GM19035 (cell line): Measurements from ENCODE around the gene MYO6.
"Not testable (repeated sequence)": the region's sequence is repeated elsewhere in the genome, so short reads cannot be mapped to it uniquely, and the experiment has no call there.

Source experiments
- ATAC-seq: cut with Tn5 transposase; IDR thresholded peaks from one replicate; pipeline ENCODE4 v1.9.1; 2021; ENCODE audit not compliant: unreplicated experiment

The MYO6 gene

DNA sequence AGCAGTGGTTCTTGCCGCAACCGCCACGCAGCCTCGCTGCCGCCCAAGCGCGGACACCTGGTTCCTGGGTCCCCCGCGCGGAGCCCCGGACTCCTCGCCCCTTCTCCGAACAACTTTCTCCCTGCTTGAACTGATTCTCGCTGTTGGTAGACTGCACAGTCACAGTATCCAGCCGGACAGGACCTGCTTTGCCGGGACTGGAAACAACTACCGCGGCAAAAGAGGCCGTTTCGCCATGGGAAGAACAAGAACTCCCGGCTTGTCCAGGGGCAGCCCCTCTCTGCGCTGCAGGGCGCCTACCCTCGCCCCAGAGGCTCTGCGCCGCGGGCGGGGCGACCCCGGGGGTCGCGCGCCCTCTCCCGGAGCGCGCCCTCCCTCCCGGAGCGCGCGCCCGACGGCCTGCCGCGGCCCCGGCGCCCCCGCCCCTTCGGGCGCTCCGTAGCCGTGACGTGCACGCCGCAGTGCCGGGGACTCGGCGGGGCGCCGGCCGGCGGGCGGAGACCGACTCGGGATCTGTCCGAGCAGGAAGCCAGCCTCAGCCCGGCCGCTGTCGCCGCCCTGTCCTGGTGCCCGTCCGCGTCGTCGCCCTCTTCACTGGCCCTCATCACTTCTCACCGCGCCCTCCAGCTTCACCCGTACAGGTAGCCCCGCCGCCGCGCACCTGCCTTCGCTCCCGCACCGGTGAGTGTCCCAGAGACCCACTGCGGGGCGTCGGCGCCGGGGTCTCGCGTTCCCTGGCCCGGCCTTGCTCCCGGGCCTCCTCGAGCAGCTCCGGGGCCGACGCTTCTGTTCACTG is at the start of gene MYO6:
TSS of gene MYO6 (plus strand) at position 497 of the 796 bp plus-strand sequence. CDS start 68,309 bp downstream, outside the sequence.
- peak; percentile 87 for ATAC-seq

- not testable (repeated sequence) for ATAC-seq
Observed at GRCh38 chr6:75708334-75708733, 40.7 kb upstream of the MYO6 start.

DNA sequence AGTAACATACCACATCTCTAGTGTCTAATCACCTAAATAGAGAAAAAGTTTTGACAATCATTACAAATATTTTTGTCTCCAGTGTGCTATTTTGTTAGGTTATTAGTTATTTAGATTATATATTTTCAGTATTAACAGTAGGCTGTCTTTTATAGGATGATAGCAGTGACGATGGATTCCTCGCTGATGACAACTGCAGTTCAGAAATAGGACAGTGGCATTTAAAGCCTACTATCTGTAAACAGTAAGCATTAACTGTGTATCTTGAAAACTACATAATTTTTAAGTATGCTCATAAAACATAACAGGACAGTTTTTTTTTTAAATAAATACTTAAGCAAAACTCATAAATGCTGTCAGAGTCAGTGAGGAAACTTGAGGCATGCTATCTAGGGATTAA is 37.9 kb upstream of the MYO6 start:
- no peak for ATAC-seq

- ATAC-seq = no peak
Observed at GRCh38 chr6:75719133-75719532, 29.9 kb upstream of the MYO6 start.

GRCh38 chr6:75723382-75723781 is 25.7 kb upstream of the MYO6 start:
- no peak for ATAC-seq

DNA sequence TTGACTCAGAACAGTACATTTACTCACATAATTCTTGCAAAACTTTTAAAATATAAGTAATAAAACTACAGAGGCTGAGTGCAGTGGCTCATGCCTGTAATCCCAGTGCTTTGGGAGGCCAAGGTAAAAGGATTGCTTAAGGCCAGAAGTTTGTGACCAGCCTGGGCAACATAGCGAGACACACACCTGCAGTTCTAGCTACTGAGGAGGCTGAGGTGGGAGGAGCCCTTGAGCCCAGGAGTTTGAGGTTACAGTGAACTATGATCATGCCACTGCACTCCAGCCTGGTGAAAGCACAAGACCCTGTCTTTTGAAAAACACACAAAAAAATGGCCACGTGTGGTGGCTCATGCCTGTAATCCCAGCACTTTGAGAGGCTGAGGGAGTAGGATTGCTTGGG is 21.8 kb upstream of the MYO6 start:
- no peak for ATAC-seq

GRCh38 chr6:75731029-75731428 is 18.0 kb upstream of the MYO6 start:
- not testable (repeated sequence) for ATAC-seq

DNA sequence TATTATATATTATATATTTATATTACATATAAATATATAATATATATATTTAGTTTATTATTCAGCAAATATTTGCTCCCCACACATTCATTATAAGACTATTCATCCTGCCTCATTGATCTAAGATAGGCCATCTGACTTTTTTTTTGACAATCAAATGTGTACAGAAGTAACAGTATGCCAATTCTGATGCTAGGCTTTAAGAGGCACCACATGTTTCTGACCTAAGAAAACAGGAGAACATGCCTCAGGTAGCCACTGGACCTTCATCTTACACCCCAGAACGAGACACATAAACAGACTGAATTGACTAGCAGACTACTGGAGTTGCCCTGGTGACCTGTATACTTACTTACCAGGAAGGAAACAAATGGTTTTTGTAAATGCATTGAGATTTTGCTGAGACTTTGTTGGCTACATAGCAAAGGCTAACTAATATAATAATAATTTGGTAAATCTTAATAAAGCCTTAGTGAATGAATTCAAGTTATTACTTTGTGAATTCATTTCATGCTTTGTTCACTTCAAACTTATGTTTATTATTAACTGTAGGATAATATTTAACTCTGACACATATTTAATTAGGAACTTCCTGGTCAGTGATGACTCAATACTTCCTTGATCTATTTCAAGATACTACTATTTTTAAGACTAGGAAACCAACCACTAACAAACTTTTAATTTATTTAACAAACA is 13.4 kb upstream of the MYO6 start:
- ATAC-seq = peak; percentile 78

DNA sequence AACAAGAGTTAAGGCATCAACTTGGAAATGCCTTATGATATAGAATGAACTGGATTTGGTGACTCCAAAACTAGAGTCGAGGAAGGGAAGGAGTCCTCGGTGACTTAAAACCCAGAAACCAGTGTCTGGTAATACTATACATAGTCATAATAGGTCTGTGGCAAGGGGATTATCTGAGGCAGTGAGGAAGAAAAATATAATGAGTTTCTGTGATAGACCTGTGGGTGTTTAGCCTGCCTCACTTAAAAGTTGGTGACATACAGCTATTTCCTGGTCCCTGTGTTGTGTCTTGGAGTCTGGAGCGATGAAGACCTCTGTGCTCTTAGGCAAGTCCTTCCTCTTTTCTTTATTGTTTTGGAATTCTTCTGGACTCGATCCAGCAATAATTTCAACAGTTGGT is 5.1 kb upstream of the MYO6 start:
- ATAC-seq = no peak

GRCh38 chr6:75745404-75745803 is 3.6 kb upstream of the MYO6 start:
- ATAC-seq = no peak

- ATAC-seq = no peak
Observed at GRCh38 chr6:75746221-75746620, 2.8 kb upstream of the MYO6 start.

DNA sequence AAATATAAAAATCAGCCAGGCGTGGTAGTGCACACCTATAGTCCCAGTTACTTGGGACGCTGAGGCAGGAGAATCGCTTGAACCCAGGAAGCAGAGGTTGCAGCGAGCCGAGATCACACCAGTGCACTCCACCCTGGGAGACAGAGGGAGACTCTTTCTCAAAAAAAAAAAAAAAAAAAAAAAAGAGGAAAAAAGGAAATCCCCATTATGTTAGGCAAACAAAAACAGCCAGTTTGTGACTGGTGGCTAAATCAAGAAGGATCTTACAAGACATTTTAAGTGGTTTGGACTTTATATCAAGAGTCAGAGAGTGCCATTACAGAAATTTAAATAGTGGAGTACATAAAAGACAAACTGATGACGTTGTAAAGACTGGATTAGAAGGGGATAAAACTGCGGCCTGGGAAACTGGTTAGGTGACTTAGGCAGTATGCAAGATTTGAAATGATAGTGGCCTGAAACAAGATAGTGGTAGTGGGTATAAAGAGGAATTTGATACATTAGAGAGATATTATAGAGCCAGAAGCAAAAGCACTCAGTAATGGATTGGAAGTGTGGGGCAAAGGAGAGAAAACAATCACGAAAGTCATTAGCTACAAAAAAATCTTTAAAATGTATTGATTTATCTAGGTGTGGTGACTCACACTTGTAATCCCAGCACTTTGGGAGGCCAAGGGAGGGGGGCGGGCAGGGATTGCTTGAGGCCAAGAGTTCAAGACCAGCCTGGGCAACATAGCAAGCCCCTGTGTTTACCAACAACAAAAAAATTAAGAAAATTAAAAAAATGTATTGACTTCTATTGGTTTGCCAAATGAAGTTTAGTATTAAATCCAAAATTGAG is 1.7 kb upstream of the MYO6 start:
- no peak for ATAC-seq

DNA sequence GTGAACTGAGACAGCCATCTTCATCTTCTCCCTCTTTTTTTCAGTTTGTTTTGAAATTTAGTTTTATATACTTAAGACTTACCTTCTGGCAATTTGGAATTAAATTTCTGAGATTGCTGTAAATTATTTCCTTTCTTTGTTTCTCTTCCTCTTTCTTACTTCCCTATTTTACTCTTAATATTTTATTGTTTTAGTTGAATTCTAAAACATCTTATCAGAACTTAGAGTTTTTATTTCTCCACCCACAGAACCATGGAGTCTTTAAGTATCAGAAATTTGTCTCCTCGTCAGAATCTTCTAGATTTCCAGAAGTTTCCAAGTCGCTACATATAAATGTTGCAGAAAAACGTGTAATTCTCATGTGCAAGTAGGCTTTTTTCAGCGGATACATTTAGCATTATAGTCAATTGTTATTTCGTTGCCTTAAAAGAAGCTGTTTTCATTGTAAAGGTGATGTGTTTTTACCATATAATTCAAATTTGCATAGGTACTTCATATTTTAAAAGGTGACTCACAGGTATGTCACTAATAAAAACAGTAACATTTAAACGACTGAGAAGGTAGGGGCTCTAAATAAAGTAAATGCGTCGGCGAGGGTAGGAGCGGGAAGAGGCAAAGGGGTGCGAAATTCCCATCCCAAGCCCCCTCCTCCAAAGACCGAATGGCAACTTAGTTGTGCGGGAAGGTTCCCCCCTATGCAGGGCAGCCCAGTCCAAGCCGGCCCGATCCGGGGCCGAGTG is 866 bp upstream of the MYO6 start:
- peak; percentile 3 for ATAC-seq

- ATAC-seq = no peak
Observed at GRCh38 chr6:75751443-75751842, 2.4 kb downstream of the MYO6 start.

DNA sequence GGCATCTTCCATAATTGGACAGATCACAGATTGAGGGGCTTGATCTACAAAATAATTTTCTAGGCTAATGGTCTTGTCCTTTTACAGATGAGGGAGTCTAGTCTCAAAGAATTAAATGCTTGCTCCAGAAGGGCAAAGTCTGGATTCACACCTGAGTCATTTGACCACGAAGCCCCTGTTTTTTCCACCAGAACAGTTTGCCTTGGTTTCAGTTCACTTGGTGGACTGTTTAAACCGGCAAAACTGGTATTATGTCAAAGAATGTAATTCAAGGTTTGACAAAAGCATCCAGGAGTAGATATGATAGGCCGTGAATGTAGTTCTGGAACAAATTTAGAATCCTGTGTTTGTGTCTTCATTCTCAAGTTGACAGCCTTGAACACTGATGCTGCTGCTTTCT is 3.3 kb downstream of the MYO6 start:
- ATAC-seq = no peak

DNA sequence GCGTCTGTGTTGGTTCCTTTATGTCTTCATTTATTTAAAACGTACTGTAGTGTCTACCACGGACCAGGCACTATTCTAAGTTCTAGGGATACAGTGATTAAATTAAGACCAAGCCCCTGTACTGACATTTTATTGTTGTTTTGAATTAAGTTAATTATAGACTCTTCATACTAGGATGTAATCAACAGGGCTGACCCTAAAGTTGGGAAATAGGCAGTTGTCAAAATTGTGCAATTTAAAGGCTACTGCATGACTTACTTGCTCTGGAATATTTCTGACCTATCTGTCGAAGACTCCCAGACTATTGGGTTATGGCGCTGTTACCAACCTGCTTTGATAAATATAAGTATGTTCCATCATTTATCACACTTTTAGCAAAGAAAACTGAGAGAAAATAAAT is 6.7 kb downstream of the MYO6 start:
- ATAC-seq = no peak

GRCh38 chr6:75757295-75757694 is 8.3 kb downstream of the MYO6 start:
- ATAC-seq = no peak

GRCh38 chr6:75758061-75758460 is 9.0 kb downstream of the MYO6 start:
- ATAC-seq = no peak

DNA sequence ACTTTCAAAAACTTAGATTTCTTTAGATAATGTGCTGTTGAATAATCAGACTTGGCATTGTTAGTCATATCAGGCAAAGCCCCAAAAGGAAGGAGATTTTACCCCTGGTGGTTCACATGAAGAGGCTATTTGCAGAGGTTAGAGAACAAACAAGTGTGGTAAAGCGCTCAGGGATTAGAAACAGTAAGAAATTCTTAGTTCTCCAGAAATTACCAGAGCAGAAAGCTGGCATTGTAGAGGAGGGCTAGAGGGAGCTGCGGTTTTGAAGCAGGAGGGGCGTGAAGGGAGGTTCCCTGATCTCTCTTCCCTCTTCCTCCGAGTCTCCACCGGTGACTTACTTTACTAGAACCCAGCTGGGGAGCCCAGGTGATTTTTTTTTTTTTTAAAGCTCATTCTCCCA is 10.2 kb downstream of the MYO6 start:
- no peak for ATAC-seq

GRCh38 chr6:75760320-75760719 is 11.3 kb downstream of the MYO6 start:
- no peak for ATAC-seq

- no peak for ATAC-seq
Observed at GRCh38 chr6:75761489-75761888, 12.4 kb downstream of the MYO6 start.
